ENCODE data around the gene RIPPLY3.
"Not testable (repeated sequence)": the region's sequence is repeated elsewhere in the genome, so short reads cannot be mapped to it uniquely, and the experiment has no call there.

The RIPPLY3 gene

DNA sequence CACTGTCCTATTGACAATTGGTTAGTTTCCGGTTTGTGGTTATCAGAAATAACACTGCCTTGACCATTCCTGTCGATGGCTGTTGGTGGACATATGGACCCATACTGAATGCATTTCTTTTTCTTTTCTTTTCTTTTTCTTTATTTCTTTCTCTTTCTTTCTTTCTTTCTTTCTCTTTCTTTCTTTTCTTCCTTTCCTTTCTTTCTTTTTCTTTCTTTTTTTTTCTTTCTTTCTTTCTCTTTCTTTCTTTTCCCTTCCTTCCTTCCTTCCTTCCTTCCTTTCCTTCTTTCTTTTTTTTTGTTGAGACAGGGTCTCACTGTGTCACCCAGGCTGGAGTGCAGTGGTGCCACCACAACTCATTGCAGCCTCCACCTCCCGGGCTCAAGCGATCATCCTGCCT, 24.4 kb downstream of the RIPPLY3 start:
- TF ChIP-seq ZNF384 (IDR thresholded peaks at IDR 0.05) (no peak), BHLHE40 (IDR thresholded peaks at IDR 0.05; ENCODE audit: borderline replicate concordance) (no peak), ARNT (IDR thresholded peaks at IDR 0.05) (no peak)
- TF ChIP-seq, protein P1, sequence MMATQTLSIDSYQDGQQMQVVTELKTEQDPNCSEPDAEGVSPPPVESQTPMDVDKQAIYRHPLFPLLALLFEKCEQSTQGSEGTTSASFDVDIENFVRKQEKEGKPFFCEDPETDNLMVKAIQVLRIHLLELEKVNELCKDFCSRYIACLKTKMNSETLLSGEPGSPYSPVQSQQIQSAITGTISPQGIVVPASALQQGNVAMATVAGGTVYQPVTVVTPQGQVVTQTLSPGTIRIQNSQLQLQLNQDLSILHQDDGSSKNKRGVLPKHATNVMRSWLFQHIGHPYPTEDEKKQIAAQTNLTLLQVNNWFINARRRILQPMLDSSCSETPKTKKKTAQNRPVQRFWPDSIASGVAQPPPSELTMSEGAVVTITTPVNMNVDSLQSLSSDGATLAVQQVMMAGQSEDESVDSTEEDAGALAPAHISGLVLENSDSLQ (IDR thresholded peaks at IDR 0.05), result no peak
- DNase-seq (ENCODE audit: extremely low spot score), result no peak
- CTCF ChIA-PET, result no interaction called here
- POLR2A ChIA-PET, result no interaction called here

DNA sequence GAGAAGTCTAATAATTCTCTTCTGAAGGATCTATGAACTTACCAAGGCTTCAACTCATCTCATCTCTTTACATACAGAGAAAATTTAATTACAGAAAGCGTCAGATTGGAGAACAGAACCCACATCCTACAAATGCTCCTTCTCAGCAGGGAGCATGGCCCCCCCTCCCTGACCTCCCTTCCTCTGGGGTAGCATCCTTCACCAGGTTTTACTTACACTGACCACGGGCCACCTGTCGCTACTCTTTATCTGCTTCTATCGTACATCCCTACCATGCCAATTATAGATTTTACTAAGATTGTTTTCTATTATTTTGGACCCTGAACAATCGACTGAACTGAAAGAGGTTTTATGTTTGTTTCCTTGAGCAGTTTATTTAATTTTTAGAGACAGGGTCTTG, 25.8 kb downstream of the RIPPLY3 start:
- ChIA-PET CTCF (no interaction called here), POLR2A (no interaction called here)
- DNase-seq (ENCODE audit: extremely low spot score), result no peak
- TF ChIP-seq NFRKB (IDR thresholded peaks at IDR 0.05) (no peak), ARNT (IDR thresholded peaks at IDR 0.05) (no peak), SP1 (IDR thresholded peaks at IDR 0.05) (no peak), ZNF384 (IDR thresholded peaks at IDR 0.05) (no peak), FOXM1 (IDR thresholded peaks at IDR 0.05; ENCODE audit: borderline replicate concordance) (no peak), LEF1 (IDR thresholded peaks at IDR 0.05; ENCODE audit: borderline replicate concordance) (no peak), TARDBP (IDR thresholded peaks at IDR 0.05) (no peak), BHLHE40 (IDR thresholded peaks at IDR 0.05; ENCODE audit: borderline replicate concordance) (no peak), ELF4 (IDR thresholded peaks at IDR 0.05) (no peak), L3MBTL2 (conservative IDR thresholded peaks at IDR 0.05) (no peak)

DNA sequence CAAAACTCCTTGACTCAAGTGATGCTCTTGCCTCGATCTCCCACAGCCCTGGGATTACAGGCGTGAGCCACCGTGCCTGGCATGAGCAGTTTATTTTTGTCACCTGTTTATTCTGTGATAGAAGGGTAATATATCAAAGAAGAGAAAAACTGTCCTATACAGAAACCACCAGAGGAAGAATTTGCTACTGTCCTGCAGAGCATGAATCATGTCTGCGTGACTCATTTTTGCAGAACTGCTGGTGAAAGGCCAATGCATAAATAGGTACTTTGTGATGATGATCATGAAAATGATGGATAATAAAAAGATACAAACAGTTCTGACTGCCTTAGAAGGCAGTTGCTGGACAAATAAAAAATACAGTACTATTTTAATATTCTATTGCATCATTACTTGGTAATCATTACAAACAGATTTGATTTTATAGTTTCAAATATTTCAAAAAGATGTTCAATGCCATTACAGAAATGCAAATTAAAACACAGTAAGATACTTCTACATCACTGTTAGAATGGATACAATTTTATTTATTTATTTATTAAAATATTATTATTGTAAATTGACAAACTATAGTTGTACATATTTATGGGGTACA, 26.5 kb downstream of the RIPPLY3 start:
- TF ChIP-seq, protein P1 (IDR thresholded peaks at IDR 0.05), result no peak
- TF ChIP-seq SUZ12 (IDR thresholded peaks at IDR 0.05) (no peak), CTBP1 (IDR thresholded peaks at IDR 0.05; ENCODE audit: borderline replicate concordance) (no peak), NFRKB (IDR thresholded peaks at IDR 0.05) (no peak), FOXM1 (IDR thresholded peaks at IDR 0.05; ENCODE audit: borderline replicate concordance) (no peak), TARDBP (IDR thresholded peaks at IDR 0.05) (no peak), FOXK2 (IDR thresholded peaks at IDR 0.05) (no peak), ELF4 (IDR thresholded peaks at IDR 0.05) (no peak), LEF1 (IDR thresholded peaks at IDR 0.05; ENCODE audit: borderline replicate concordance) (no peak), SP1 (IDR thresholded peaks at IDR 0.05) (no peak), HDGF (IDR thresholded peaks at IDR 0.05; ENCODE audit: borderline replicate concordance) (no peak), ARNT (IDR thresholded peaks at IDR 0.05) (no peak), ZNF384 (IDR thresholded peaks at IDR 0.05) (no peak), BHLHE40 (IDR thresholded peaks at IDR 0.05; ENCODE audit: borderline replicate concordance) (no peak), L3MBTL2 (conservative IDR thresholded peaks at IDR 0.05) (no peak), FOXA1 (IDR thresholded peaks at IDR 0.05) (no peak)
- DNase-seq (ENCODE audit: extremely low spot score), result no peak
- CTCF ChIA-PET, result no interaction called here
- POLR2A ChIA-PET, result no interaction called here

DNA sequence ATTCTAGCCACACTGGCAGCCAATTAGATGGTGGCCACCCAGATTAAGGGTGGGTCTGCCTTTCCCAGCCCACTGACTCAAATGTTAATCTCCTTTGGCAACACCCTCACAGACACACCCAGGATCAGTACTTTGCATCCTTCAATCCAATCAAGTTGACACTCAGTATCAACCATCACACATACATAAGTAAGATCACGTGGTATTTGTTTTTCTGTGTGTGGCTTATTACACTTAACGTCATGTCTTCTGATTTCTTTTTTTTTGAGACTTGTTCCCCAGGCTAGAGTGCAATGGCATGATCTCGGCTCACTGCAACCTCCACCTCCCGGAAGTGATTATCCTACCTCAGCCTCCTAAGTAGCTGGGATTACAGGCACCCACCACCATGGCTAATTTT, 27.9 kb downstream of the RIPPLY3 start:
- POLR2A ChIA-PET; CTCF ChIA-PET; DNase-seq (ENCODE audit: extremely low spot score): not testable (repeated sequence)

DNA sequence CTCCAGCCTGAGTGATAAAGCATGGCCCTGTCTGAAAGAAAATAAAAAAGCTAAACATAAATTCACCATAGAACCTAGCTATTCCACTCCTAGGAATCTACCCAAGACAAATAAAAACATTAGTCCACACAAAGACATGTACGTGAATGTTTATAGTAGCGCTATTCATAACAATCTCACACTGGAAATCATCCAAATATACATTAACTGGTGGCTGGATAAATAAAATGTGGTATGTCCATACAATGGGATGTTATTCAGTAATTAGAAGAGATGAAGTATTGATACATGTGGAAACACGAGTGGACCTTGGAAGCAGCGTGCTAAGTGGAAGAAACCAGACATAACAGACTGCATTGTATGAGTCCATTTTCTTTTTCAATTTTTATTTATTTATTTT, 29.7 kb downstream of the RIPPLY3 start:
- DNase-seq (ENCODE audit: extremely low spot score), result no peak
- CTCF ChIA-PET, result no interaction called here
- TF ChIP-seq BHLHE40 (IDR thresholded peaks at IDR 0.05; ENCODE audit: borderline replicate concordance), result no peak
- no peak for TF ChIP-seq ZNF384 (IDR thresholded peaks at IDR 0.05)
- POLR2A ChIA-PET, result no interaction called here

DNA sequence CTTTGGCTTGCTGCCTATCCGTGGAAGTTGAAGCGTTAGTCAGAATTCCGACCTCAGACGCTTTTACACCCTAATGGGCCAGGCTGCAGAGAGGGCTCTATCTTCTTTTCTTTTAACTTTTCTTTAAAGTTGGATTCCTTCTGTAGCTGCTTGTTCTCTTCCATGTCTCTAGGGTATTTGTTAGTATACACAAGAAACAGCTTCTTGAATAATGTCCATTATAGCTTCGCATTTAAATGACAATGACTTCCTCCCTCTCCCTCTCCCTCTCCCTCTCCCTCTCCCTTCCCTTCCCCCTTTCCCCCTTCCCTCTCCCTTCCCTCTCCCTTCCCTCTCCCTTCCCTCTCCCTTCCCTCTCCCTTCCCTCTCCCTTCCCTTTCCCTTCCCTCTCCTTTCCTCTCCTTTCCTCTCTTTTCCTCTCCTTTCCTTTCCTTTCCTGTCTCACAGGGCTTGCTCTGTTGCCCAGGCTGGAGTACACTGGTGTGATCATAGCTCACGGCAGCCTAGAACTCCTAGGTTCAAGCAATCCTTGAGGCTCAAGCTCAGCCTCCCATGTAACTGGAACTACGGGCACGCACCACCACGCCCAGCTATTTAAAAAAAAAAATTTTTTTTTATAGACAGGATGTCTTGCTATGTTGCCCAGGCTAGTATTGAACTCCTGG, 33.0 kb downstream of the RIPPLY3 start:
- CTCF ChIA-PET, result interaction anchor here (0.7 kb wide), 1 partner anchor 409 kb away, joined by 3 read pairs; no protein-coding TSS in a partner anchor
- no peak for TF ChIP-seq TARDBP (IDR thresholded peaks at IDR 0.05)
- no peak for TF ChIP-seq ZNF384 (IDR thresholded peaks at IDR 0.05)
- TF ChIP-seq LEF1 (IDR thresholded peaks at IDR 0.05; ENCODE audit: borderline replicate concordance), result no peak
- TF ChIP-seq ELF4 (IDR thresholded peaks at IDR 0.05), result no peak
- TF ChIP-seq NFRKB (IDR thresholded peaks at IDR 0.05), result no peak
- TF ChIP-seq BHLHE40 (IDR thresholded peaks at IDR 0.05; ENCODE audit: borderline replicate concordance), result no peak
- TF ChIP-seq SUZ12 (IDR thresholded peaks at IDR 0.05), result no peak
- TF ChIP-seq FOXK2 (IDR thresholded peaks at IDR 0.05), result no peak
- TF ChIP-seq FOXA1 (IDR thresholded peaks at IDR 0.05), result no peak
- TF ChIP-seq, protein P1 (IDR thresholded peaks at IDR 0.05), result no peak
- no peak for TF ChIP-seq L3MBTL2 (conservative IDR thresholded peaks at IDR 0.05)
- no peak for TF ChIP-seq FOXM1 (IDR thresholded peaks at IDR 0.05; ENCODE audit: borderline replicate concordance)
- no peak for TF ChIP-seq CTBP1 (IDR thresholded peaks at IDR 0.05; ENCODE audit: borderline replicate concordance)
- TF ChIP-seq SP1 (IDR thresholded peaks at IDR 0.05), result no peak
- TF ChIP-seq ARNT (IDR thresholded peaks at IDR 0.05), result no peak
- no peak for TF ChIP-seq HDGF (IDR thresholded peaks at IDR 0.05; ENCODE audit: borderline replicate concordance)
- POLR2A ChIA-PET, result no interaction called here
- DNase-seq (ENCODE audit: extremely low spot score), result no peak

DNA sequence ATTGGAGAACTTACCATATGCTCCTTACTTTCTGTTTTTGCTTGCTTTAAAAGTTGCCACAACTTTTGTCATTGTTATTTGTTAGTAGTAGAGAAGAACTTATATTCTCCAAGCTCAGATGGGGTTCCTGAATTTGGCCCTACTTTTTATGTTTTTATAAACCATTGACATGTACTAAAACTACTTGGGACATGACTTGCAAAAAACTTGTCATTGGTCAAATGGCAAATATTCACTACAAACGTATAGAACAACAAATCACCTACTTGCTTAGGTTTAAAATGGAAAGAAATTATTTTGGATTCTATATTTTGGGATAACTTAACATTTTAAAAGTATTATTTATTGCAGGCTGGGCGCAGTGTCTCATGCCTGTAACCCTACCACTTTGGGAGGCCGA, 33.7 kb downstream of the RIPPLY3 start:
- TF ChIP-seq L3MBTL2 (conservative IDR thresholded peaks at IDR 0.05) (no peak), BHLHE40 (IDR thresholded peaks at IDR 0.05; ENCODE audit: borderline replicate concordance) (no peak), SUZ12 (IDR thresholded peaks at IDR 0.05) (no peak), FOXK2 (IDR thresholded peaks at IDR 0.05) (no peak), FOXA1 (IDR thresholded peaks at IDR 0.05) (no peak), ARNT (IDR thresholded peaks at IDR 0.05) (no peak), NFRKB (IDR thresholded peaks at IDR 0.05) (no peak), TARDBP (IDR thresholded peaks at IDR 0.05) (no peak), ELF4 (IDR thresholded peaks at IDR 0.05) (no peak), SP1 (IDR thresholded peaks at IDR 0.05) (no peak), HDGF (IDR thresholded peaks at IDR 0.05; ENCODE audit: borderline replicate concordance) (no peak)
- TF ChIP-seq, protein P1 (IDR thresholded peaks at IDR 0.05), result no peak
- DNase-seq (ENCODE audit: extremely low spot score), result no peak
- CTCF ChIA-PET, result interaction anchor here (0.7 kb wide), 1 partner anchor 410 kb away, joined by 3 read pairs; no protein-coding TSS in a partner anchor
- POLR2A ChIA-PET, result no interaction called here
